GM21717 (cell line): ENCODE measurements around the gene KCNJ9.

ENCODE experiments used
- ATAC-seq: cut with Tn5 transposase; IDR thresholded peaks from one replicate; pipeline ENCODE4 v1.9.1; 2021; ENCODE audit warnings: mild to moderate bottlenecking, moderate library complexity; ENCODE audit not compliant: unreplicated experiment

KCNJ9 gene

DNA sequence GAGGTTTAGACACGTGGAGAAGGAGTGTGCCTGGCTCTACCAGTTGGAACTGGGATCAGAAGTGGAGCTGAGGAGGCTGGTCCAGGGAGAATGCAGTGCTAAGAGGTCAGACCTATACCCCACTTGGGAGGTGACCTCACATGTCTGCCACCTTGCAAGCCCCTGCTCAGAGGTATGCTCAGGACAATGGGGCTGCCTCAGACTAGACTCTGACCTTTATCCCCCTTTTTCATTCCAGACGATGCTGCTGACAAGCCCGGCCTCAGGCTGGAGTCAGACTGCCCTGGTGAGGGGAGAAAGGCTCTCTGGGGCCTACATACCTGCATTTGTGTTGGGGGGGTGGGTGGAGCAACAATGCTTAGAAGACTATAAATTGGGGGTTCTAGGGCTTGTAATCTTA, 16.6 kb upstream of the KCNJ9 start:
- no peak for ATAC-seq

- no peak for ATAC-seq
These were observed 14.3 kb upstream of the KCNJ9 start for GRCh38 chr1:160066829-160067745.

DNA sequence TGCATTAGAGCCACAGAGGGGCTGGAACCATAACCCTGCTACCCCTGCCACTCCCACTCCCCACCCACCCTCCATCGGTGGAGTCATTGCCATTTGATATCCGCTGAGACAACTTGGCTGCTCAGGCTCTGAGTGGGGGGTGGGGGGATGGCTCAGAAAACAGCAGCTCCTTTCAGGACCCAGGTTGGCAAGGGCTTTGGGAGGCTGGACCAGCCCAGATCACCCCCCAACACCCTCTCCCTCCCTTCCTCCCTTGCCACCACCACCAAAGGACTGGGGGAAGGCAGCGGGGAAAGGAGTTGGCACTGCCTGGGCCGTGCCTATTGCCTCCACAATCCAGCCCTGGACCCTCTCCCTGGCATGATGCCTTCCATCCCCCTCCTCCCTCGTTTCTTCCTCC, 13.1 kb upstream of the KCNJ9 start:
- no peak for ATAC-seq

GRCh38 chr1:160069460-160070231, 11.7 kb upstream of the KCNJ9 start, which contains the start of gene KCNJ10:
Gene KCNJ10, minus strand, starts transcription at chr1:160070160. Its CDS starts 27,628 bp downstream, at chr1:160042532.
- no peak for ATAC-seq

DNA sequence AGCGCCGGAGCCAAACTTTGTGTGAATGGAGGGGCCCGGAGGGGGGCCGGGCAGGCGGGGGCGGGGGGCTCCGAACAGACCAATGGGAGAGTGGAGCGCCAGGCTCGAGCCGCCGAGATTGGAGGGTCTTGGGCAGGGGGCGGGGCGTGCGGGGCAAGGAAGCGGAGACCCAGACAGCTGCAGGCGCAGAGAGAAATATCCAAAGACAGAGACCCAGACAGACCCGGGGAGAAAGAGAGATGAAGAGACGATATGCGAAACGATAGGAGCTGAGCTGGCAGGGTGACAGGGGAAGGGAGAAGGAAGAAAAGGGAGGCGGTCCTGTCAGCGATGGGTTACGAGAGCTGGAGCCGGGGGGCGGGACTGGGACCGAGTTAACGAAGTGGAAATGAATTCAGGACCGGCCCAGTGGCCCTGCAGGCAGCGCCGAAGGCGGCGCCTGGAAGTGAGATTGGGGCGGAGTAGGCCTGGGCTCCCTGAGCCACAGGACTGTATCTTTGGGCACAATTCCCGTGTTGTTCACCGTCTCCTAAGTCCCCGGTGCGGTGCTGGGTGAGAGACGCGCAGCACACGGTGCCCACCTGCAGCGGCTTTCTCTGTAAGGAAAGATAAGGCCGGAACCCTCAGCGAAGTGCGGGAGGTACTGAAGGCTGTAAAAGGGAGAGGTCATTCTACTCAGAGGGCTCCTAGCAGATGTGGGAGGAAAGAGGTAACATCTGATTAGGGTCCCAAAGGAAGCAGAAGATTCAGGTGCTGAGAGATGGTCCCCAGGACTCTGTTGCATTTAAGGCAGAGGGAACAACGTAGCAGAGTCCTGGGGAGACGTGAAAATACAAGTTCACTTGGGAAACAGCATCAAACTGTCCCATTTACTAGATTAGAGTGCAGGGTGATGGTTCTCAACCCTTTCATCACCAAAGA, 10.8 kb upstream of the KCNJ9 start:
- no peak for ATAC-seq

DNA sequence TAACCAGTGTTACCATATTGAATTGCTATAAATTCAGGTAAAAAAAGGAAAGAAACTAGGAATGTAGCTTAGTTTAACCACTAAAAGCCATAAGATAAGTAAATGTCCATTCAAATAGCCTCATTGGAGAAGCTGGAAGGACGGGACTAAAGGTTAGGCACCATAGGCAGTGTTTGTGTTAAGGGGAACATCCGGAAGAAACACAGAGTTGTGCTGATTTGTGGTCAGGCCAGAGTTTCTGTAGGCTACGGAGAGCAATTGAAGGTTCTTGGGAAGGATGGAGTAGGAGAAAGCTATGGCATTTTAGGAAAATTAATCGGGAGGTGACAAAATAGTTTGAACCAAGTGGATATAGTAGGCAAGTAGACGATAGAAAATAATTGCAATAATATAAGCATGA, 10.0 kb upstream of the KCNJ9 start:
- ATAC-seq, result no peak

DNA sequence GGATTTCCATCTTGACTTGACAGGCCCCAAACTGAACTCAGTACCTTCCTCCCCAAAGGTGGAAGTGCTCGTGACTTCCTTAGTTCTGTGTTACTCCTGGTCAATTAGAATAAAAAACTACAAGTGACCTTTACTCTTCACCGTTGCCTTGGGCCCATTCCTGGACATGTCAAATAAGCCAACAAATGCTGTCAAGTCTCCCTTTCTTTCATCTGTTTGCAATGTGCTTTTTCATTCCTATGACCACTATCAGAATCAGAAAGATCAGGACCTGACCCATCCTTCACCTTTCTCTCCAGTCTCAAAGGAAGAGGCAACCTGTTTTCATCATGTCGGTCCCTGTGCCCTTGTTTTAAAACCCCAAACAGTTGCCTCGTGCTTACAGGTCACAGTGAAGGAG, 6.5 kb upstream of the KCNJ9 start:
- ATAC-seq, result no peak

- no peak for ATAC-seq
These were observed 5.5 kb upstream of the KCNJ9 start for GRCh38 chr1:160075836-160076235.

DNA sequence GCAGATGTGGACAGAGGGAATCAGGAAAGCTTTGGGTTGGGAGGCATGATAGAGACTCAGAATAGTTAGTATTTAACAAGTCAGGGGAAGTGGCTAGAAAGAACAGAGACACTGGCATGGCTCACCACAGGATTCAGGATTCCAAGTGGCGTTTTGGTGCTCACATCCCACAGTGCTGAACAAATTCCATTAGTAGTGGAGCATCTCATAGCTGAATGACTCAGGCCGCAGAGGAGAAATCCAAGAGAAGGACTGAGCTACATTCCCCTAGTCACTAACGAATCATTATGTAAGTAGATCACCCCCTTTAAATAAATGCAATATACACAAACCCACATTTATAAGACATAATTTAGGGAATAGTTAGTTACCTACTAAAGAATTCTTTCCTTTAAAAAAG, 5.0 kb upstream of the KCNJ9 start:
- no peak for ATAC-seq

DNA sequence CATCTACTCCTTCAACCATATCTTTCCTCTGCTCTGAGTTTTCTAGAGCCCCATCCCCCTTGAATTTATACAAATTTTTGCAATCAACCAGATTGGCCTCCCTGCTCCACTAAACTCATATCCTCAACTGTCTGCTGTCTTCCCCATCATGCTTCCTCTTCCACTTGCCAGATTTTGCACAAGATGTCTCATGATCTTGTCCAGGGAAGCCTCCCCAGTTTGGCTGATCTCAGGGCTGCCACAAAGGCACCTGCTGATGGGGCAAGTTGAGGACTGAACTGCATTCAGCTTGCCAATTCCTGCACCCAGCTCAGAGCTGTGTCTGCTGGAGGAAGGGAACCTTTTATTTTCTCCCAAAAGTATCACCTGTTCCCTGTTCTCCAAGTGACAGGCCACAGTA, 3.9 kb upstream of the KCNJ9 start:
- ATAC-seq, result no peak

DNA sequence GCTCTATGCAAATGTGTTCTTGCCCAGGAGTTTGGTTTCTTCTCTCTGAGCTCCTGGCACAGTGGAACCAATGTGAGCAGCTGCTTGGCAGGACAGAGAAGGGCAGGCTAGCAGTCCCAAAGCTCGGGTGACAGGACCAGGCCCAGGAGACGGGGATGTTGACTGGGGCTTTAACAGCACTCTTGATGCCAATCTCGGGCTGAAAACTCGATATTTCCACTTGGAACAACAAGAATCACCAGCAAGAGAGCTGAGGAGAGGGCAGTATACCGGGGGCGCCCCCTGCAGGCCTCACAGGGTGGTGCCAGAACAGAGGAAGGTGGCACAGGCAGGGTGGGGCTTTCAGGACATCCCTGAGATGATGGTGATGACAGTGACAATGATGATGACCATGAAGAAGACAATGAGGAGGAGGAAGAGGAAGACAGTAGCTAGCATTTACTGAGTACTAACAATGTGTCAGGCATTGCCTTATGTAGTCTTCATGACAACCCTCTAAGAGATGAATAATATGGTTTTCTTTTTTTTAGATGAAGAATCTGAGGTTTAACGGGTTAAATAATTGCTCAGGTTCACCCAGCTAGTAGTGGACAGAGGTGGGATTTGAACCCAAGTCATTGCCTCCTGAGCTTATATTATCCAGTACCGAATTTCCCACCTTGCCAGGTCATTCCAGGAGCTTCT, 2.7 kb upstream of the KCNJ9 start:
- peak; percentile 53 for ATAC-seq

DNA sequence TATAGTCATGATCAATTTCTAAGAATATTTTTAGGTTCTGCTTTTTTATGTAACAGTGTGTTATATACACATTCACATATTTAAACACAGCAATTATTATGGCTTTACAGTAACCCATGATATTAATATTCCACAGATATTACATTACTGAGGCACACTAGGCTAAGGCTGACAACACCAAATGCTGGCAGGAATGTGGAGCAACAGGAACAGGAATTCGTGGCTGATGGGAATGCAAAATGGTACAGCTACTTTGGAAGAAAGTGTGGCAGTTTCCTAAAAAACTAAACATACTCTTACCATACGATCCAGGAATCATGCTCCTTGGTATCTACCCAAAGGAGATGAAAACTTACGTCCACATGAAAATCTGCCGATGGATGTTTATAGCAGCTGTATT, 1.9 kb upstream of the KCNJ9 start:
- ATAC-seq, result no peak

DNA sequence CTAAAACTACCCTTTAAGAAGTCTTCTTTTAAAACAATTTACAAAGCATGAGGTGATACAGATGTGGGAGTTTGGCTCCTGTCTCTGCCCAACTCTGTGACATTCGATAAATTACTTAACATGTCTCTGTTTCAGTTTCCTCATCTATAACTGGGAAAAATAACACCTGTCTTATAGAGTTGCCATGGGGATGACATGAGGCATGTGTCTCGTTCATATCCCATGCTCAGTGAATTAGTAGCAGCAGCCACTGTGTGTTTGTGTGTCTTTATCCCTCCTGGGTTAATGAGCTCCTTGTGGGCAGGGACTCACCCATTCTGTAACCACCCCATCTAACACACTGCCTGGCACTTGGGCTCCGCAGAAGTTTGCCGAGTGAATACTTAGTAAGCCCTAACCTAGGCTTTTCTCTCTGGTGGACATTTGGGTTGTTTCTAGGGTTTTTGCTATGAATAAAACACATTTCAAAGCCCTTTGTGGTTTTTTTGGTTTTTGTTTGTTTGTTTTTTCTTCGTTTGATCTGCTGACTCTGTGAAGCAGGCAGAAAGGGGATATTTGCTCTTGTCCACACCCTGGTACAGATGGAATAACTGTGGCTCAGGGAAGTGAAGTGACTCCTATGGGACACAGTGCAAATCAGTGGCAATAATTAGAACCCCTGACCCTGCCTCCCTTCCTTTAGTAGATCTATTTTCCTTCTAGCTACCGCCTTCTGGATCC, 797 bp upstream of the KCNJ9 start:
- ATAC-seq, result no peak

DNA sequence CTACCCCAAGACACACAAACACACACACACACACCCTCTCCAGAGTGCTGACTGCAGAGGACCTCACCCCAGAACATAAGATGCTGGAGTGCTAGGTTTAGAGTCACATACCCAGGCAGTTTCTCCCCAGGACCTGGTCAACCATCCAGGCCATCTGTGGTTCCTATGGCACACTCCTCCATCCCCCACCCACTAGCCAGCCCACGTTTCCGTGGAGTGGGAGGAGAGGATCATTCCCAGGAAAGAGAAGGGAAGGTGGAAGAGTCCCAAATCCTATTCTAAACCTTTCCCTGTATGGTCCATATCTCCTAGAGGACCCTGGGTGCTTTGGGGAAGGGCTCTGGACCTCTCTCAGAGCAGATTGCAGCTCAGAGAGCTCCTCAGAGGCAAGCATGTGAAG, 1.1 kb downstream of the KCNJ9 start:
- ATAC-seq, result no peak

- ATAC-seq, result no peak
These were observed 1.6 kb downstream of the KCNJ9 start for GRCh38 chr1:160082926-160083325.

DNA sequence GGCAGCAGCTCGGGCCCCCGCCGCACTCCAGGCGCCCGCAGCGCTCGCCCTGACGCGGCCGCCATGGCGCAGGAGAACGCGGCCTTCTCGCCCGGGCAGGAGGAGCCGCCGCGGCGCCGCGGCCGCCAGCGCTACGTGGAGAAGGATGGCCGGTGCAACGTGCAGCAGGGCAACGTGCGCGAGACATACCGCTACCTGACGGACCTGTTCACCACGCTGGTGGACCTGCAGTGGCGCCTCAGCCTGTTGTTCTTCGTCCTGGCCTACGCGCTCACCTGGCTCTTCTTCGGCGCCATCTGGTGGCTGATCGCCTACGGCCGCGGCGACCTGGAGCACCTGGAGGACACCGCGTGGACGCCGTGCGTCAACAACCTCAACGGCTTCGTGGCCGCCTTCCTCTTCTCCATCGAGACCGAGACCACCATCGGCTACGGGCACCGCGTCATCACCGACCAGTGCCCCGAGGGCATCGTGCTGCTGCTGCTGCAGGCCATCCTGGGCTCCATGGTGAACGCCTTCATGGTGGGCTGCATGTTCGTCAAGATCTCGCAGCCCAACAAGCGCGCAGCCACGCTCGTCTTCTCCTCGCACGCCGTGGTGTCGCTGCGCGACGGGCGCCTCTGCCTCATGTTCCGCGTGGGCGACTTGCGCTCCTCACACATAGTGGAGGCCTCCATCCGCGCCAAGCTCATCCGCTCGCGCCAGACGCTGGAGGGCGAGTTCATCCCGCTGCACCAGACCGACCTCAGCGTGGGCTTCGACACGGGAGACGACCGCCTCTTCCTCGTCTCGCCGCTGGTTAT, 2.8 kb downstream of the KCNJ9 start:
- ATAC-seq, result no peak

DNA sequence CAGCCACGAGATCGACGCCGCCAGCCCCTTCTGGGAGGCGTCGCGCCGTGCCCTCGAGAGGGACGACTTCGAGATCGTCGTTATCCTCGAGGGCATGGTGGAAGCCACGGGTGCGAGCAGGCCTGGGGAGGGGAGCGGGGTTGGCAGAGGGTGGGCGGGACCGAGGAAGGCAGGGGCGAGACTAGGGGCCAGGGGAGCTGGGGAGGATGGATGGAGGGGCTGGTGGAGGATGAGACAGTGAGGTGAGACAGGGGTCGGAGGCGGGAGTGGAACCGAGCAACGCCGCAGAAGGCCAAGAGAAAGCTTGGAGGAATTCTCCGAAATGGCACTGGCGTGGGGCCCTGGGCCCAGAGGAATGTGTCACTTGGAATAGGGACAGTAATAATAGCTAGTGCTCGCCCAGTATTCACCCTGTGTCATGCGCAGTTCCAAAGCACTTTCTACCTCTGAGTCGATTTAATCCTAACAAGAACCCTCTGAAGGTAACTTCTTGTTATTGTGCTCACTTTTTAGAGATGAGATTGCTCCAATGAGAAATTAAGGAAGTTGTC, 3.5 kb downstream of the KCNJ9 start:
- ATAC-seq, result no peak

DNA sequence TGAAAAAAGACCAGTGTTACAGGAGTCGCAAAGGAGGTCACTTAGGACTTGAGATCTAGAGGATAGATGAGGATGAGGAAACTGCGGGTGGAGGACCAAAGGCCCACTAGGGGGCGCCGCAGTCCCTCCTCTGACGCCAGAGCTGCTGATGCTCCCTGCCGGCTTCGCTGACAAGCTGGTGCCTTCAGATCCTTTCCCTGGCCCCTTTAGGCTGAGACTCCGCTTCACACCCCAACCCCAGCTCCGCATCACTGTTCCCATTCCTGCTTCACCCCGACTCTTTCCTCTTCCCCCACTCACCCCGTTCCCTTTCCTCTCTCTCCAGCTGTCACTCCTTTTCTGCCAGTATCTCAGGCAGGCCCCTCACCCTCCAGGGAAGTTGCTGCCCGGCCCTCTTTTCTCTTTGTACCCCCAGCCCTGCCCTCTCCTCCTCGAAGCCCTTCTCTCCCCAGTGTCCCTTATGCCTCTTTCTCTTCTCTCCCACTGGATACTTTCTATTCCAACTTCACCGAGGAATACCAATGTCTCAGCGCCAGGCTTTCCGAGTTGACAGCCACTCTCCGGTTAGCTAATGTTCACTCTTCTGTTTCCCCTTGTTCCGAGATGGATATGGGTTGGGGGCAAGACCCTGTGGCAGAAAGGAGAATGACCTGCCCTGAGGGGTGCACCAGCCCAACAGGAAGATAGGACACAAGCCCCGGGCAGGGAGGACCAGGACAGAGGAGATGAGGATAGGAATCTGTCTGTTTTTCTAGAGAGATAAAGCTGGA, 4.5 kb downstream of the KCNJ9 start:
- ATAC-seq, result no peak
